Activated T-helper 2 cell treated with anti-CD3 and anti-CD28 coated beads, Interferon-gamma antibody, Interleukin-2, Interleukin-4, amounts not matched to agents 10 μg/mL and 5 μg/mL and 100 μg/mL, durations not matched to agents 14 hours and 24 hours and 36 hours (primary cell): ENCODE data around the gene HTT. TPM values are rescaled to one million over a fixed set of nuclear protein-coding genes. Genes with fewer than 3 reads are reported as not detected.

Experiments
- DNase-seq: peaks from one replicate; pipeline ENCODE4 v3.0.0; 2021; ENCODE audit warnings: low spot score
- H3K27ac Mint-ChIP-seq: one replicate; pipeline ENCODE4 v1.8.0; 2021; ENCODE audit warnings: mixed read lengths
- H3K27me3 Mint-ChIP-seq: one replicate; pipeline ENCODE4 v1.8.0; 2021; ENCODE audit warnings: low read depth, mixed read lengths
- H3K36me3 Mint-ChIP-seq: one replicate; pipeline ENCODE4 v1.8.0; 2021; ENCODE audit warnings: low read depth, mixed read lengths
- H3K4me1 Mint-ChIP-seq: one replicate; pipeline ENCODE4 v1.8.0; 2021; ENCODE audit warnings: low read depth, mixed read lengths
- H3K4me3 Mint-ChIP-seq: one replicate; pipeline ENCODE4 v1.8.0; 2021; ENCODE audit warnings: low read depth, mild to moderate bottlenecking, moderate library complexity, mixed read lengths
- H3K9me3 Mint-ChIP-seq: one replicate; pipeline ENCODE4 v1.8.0; 2021; ENCODE audit warnings: mixed read lengths
- intact Hi-C: fragments of 100-400 bp; cut with micrococcal nuclease; formaldehyde crosslinking; loops from one replicate; pipeline ENCODE4 v1.15.1; 2023
- total RNA-seq: library from RNA; stranded (reverse); gene quantifications from 2 replicates; pipeline ENCODE4 v1.2.3, GENCODE V29; 2022

Gene HTT
- total RNA-seq, 1 donor from 2014 or later = 65.3 TPM

GRCh38 chr4:3237266-3237665, 162.8 kb downstream of the HTT start:
- H3K4me1 Mint-ChIP-seq = peaks cover 2% of the 10 kb centered on the region
- no peak overlapping the region for H3K4me3 Mint-ChIP-seq
- H3K27ac Mint-ChIP-seq = no peak overlapping the region
- peaks cover 26% of the 10 kb centered on the region for H3K36me3 Mint-ChIP-seq
- H3K9me3 Mint-ChIP-seq = no peaks in the 10 kb centered on the region
- no peak for DNase-seq
- intact Hi-C loops = no loop called here
- no peaks in the 10 kb centered on the region for H3K27me3 Mint-ChIP-seq

- Mint-ChIP-seq H3K4me3 (no peak overlapping the region), H3K36me3 (peaks cover 22% of the 10 kb centered on the region), H3K27ac (no peak overlapping the region), H3K4me1 (peaks cover 4% of the 10 kb centered on the region), H3K9me3 (no peaks in the 10 kb centered on the region), H3K27me3 (no peaks in the 10 kb centered on the region)
- no peak for DNase-seq
- intact Hi-C loops = no loop called here
These were observed 163.5 kb downstream of the HTT start for GRCh38 chr4:3237712-3238560.

DNA sequence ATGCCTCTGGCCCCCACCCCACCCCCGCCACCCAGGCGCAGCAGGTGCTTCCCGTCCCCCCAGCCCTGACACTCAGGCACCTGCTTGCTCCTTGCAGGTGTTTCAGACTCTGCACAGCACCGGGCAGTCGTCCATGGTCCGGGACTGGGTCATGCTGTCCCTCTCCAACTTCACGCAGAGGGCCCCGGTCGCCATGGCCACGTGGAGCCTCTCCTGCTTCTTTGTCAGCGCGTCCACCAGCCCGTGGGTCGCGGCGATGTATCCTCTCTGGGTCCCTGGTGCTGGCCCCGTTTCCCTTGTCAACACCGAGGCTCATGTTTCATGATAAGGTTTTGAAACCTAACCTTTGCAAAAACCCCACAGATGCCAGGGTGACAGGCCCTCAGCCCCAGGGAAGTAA, 164.2 kb downstream of the HTT start:
- Mint-ChIP-seq H3K36me3 (peaks cover 19% of the 10 kb centered on the region), H3K9me3 (no peaks in the 10 kb centered on the region), H3K27me3 (no peaks in the 10 kb centered on the region), H3K4me3 (no peak overlapping the region), H3K4me1 (peaks cover 9% of the 10 kb centered on the region), H3K27ac (no peak overlapping the region)
- intact Hi-C loops = no loop called here
- DNase-seq = no peak

DNA sequence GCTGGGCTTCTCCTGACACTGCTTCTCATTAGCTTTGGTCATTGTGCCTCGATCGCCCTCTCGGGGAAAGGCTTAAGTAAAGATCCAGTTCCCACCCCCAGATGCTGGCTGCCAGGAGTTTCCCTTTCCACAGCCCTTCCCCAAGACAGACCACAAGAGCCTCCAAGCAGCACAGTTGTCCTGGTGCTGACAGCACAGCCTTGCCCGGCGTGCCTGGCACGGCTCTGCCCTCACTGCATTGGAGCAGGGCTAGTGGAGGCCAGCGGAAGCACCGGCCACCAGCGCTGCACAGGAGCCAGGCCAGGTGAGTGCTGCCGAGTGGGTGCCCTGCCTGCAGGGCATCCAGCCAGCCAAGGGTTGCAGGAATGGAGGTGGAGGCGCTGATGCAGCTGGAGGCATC, 164.8 kb downstream of the HTT start:
- Mint-ChIP-seq H3K36me3 (peaks cover 16% of the 10 kb centered on the region), H3K27me3 (no peaks in the 10 kb centered on the region), H3K9me3 (no peaks in the 10 kb centered on the region), H3K27ac (no peak overlapping the region), H3K4me3 (no peak overlapping the region), H3K4me1 (peaks cover 9% of the 10 kb centered on the region)
- intact Hi-C loops = no loop called here
- no peak for DNase-seq

DNA sequence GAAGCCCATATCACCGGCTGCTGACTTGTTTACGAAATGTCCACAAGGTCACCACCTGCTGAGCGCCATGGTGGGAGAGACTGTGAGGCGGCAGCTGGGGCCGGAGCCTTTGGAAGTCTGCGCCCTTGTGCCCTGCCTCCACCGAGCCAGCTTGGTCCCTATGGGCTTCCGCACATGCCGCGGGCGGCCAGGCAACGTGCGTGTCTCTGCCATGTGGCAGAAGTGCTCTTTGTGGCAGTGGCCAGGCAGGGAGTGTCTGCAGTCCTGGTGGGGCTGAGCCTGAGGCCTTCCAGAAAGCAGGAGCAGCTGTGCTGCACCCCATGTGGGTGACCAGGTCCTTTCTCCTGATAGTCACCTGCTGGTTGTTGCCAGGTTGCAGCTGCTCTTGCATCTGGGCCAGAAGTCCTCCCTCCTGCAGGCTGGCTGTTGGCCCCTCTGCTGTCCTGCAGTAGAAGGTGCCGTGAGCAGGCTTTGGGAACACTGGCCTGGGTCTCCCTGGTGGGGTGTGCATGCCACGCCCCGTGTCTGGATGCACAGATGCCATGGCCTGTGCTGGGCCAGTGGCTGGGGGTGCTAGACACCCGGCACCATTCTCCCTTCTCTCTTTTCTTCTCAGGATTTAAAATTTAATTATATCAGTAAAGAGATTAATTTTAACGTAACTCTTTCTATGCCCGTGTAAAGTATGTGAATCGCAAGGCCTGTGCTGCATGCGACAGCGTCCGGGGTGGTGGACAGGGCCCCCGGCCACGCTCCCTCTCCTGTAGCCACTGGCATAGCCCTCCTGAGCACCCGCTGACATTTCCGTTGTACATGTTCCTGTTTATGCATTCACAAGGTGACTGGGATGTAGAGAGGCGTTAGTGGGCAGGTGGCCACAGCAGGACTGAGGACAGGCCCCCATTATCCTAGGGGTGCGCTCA, 165.8 kb downstream of the HTT start:
- intact Hi-C loops = no loop called here
- H3K4me3 Mint-ChIP-seq = no peak overlapping the region
- peaks cover 10% of the 10 kb centered on the region for H3K36me3 Mint-ChIP-seq

DNA sequence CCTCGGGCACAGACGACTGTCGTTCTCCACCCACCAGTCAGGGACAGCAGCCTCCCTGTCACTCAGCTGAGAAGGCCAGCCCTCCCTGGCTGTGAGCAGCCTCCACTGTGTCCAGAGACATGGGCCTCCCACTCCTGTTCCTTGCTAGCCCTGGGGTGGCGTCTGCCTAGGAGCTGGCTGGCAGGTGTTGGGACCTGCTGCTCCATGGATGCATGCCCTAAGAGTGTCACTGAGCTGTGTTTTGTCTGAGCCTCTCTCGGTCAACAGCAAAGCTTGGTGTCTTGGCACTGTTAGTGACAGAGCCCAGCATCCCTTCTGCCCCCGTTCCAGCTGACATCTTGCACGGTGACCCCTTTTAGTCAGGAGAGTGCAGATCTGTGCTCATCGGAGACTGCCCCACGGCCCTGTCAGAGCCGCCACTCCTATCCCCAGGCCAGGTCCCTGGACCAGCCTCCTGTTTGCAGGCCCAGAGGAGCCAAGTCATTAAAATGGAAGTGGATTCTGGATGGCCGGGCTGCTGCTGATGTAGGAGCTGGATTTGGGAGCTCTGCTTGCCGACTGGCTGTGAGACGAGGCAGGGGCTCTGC, 166.5 kb downstream of the HTT start:
- H3K27me3 Mint-ChIP-seq = no peaks in the 10 kb centered on the region
- no peaks in the 10 kb centered on the region for H3K9me3 Mint-ChIP-seq
- no peak overlapping the region for H3K4me3 Mint-ChIP-seq
- no peak overlapping the region for H3K27ac Mint-ChIP-seq
- no peak for DNase-seq
- intact Hi-C loops = no loop called here
- peaks cover 9% of the 10 kb centered on the region for H3K4me1 Mint-ChIP-seq
- peaks cover 10% of the 10 kb centered on the region for H3K36me3 Mint-ChIP-seq

More for the DNA sequence above, 165.8 kb downstream of the HTT start:
- Mint-ChIP-seq H3K27me3 (no peaks in the 10 kb centered on the region), H3K4me1 (peaks cover 9% of the 10 kb centered on the region), H3K27ac (no peak overlapping the region), H3K9me3 (no peaks in the 10 kb centered on the region)
- DNase-seq = no peak

DNA sequence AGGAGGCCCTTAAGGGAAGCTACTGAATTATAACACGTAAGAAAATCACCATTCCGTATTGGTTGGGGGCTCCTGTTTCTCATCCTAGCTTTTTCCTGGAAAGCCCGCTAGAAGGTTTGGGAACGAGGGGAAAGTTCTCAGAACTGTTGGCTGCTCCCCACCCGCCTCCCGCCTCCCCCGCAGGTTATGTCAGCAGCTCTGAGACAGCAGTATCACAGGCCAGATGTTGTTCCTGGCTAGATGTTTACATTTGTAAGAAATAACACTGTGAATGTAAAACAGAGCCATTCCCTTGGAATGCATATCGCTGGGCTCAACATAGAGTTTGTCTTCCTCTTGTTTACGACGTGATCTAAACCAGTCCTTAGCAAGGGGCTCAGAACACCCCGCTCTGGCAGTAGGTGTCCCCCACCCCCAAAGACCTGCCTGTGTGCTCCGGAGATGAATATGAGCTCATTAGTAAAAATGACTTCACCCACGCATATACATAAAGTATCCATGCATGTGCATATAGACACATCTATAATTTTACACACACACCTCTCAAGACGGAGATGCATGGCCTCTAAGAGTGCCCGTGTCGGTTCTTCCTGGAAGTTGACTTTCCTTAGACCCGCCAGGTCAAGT, 167.5 kb downstream of the HTT start:
- Mint-ChIP-seq H3K36me3 (peaks cover 10% of the 10 kb centered on the region), H3K9me3 (no peaks in the 10 kb centered on the region), H3K4me1 (peaks cover 9% of the 10 kb centered on the region), H3K27me3 (no peaks in the 10 kb centered on the region), H3K4me3 (no peak overlapping the region), H3K27ac (no peak overlapping the region)
- no peak for DNase-seq
- intact Hi-C loops = no loop called here

DNA sequence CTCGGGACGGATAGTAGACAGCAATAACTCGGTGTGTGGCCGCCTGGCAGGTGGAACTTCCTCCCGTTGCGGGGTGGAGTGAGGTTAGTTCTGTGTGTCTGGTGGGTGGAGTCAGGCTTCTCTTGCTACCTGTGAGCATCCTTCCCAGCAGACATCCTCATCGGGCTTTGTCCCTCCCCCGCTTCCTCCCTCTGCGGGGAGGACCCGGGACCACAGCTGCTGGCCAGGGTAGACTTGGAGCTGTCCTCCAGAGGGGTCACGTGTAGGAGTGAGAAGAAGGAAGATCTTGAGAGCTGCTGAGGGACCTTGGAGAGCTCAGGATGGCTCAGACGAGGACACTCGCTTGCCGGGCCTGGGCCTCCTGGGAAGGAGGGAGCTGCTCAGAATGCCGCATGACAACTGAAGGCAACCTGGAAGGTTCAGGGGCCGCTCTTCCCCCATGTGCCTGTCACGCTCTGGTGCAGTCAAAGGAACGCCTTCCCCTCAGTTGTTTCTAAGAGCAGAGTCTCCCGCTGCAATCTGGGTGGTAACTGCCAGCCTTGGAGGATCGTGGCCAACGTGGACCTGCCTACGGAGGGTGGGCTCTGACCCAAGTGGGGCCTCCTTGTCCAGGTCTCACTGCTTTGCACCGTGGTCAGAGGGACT, 168.8 kb downstream of the HTT start:
- Mint-ChIP-seq H3K27me3 (no peaks in the 10 kb centered on the region), H3K4me3 (no peak overlapping the region), H3K27ac (no peak overlapping the region), H3K4me1 (peaks cover 9% of the 10 kb centered on the region), H3K9me3 (no peaks in the 10 kb centered on the region), H3K36me3 (peaks cover 8% of the 10 kb centered on the region)
- DNase-seq = no peak
- intact Hi-C loops = no loop called here

- Mint-ChIP-seq H3K9me3 (no peaks in the 10 kb centered on the region), H3K27me3 (no peaks in the 10 kb centered on the region), H3K27ac (no peak overlapping the region), H3K36me3 (peaks cover 3% of the 10 kb centered on the region), H3K4me1 (peaks cover 9% of the 10 kb centered on the region), H3K4me3 (no peak overlapping the region)
- intact Hi-C loops = no loop called here
- no peak for DNase-seq
These were observed 169.5 kb downstream of the HTT start for GRCh38 chr4:3244002-3244401.

- intact Hi-C loops = no loop called here
- H3K9me3 Mint-ChIP-seq = no peaks in the 10 kb centered on the region
- no peaks in the 10 kb centered on the region for H3K27me3 Mint-ChIP-seq
- H3K27ac Mint-ChIP-seq = no peak overlapping the region
- no peak for DNase-seq
- H3K4me3 Mint-ChIP-seq = no peak overlapping the region
- peaks cover under 1% of the 10 kb centered on the region for H3K36me3 Mint-ChIP-seq
- peaks cover 9% of the 10 kb centered on the region for H3K4me1 Mint-ChIP-seq
These were observed 170.3 kb downstream of the HTT start for GRCh38 chr4:3244747-3245146.

GRCh38 chr4:3245676-3246075, 171.2 kb downstream of the HTT start:
- DNase-seq = no peak
- Mint-ChIP-seq H3K4me3 (no peak overlapping the region), H3K27ac (no peak overlapping the region), H3K9me3 (no peaks in the 10 kb centered on the region), H3K27me3 (no peaks in the 10 kb centered on the region), H3K36me3 (no peaks in the 10 kb centered on the region), H3K4me1 (peaks cover 9% of the 10 kb centered on the region)
- intact Hi-C loops = no loop called here
